GM12878 (cell line): ENCODE results near the gene ATP10A.

ENCODE experiments used
- CEBPB ChIP-seq, 2 experiments: fragments of 150-350 bp in 1 of 2; IDR thresholded peaks; 2 replicates each; pipeline ENCODE4 v1.6.1; 2012 to 2014; ENCODE audit warnings: low read depth in 2 of 2, low read length in 2 of 2, borderline replicate concordance in 1 of 2, inconsistent platforms in 1 of 2
- GABPA ChIP-seq: IDR thresholded peaks from 2 replicates; pipeline ENCODE4 v1.6.1; 2014; ENCODE audit warnings: antibody characterized with exemption, low read depth, mild to moderate bottlenecking, inconsistent platforms
- NFYB ChIP-seq: IDR thresholded peaks from 2 replicates; pipeline ENCODE4 v1.6.1; 2011; ENCODE audit warnings: low read depth, mild to moderate bottlenecking, low read length, improper control_type of control experiment, moderate library complexity; ENCODE audit not compliant: insufficient read depth
- PAX8 ChIP-seq: fragments of 450-650 bp; IDR thresholded peaks from 2 replicates; pipeline ENCODE4 v1.6.1; 2017; ENCODE audit warnings: mild to moderate bottlenecking, moderate library complexity
- POLR2AphosphoS5 ChIP-seq: IDR thresholded peaks from 2 replicates; pipeline ENCODE4 v1.6.1; 2011; ENCODE audit warnings: mild to moderate bottlenecking, low read length, inconsistent platforms
- SIN3A ChIP-seq: IDR thresholded peaks from 2 replicates; pipeline ENCODE4 v1.6.1; 2012; ENCODE audit warnings: low read depth, low read length, improper control_type of control experiment
- TF ChIP-seq, protein P1 (sequence below), 3 experiments: IDR thresholded peaks in 2 of 3; conservative IDR thresholded peaks in 1 of 3; 2 replicates each; pipeline ENCODE4 v1.5.1; 2011; ENCODE audit warnings: low read depth in 3 of 3, low read length in 3 of 3, mild to moderate bottlenecking in 3 of 3, control low read depth in 2 of 3, moderate library complexity in 2 of 3, inconsistent platforms in 1 of 3, mixed read lengths in 1 of 3; ENCODE audit not compliant: control insufficient read depth in 2 of 3, insufficient read depth in 1 of 3; ENCODE audit errors: extremely low read depth in 1 of 3
- TF ChIP-seq, protein P2 (sequence below): IDR thresholded peaks from 2 replicates; pipeline ENCODE4 v1.6.1; 2012; ENCODE audit warnings: mild to moderate bottlenecking, low read depth, low read length
- TF ChIP-seq, protein P3 (sequence below): IDR thresholded peaks from 2 replicates; pipeline ENCODE4 v1.6.1; 2011; ENCODE audit warnings: low read depth, mild to moderate bottlenecking, low read length, moderate library complexity, borderline replicate concordance; ENCODE audit errors: extremely low read depth
- TF ChIP-seq, protein P4 (sequence below): fragments of 450-650 bp; IDR thresholded peaks from 2 replicates; pipeline ENCODE4 v1.6.1; 2016; ENCODE audit warnings: mild to moderate bottlenecking
- TF ChIP-seq, protein P5 (sequence below): IDR thresholded peaks from 2 replicates; pipeline ENCODE4 v1.6.1; 2011; ENCODE audit warnings: mild to moderate bottlenecking, low read depth, low read length, moderate library complexity; ENCODE audit not compliant: insufficient replicate concordance

DNA sequence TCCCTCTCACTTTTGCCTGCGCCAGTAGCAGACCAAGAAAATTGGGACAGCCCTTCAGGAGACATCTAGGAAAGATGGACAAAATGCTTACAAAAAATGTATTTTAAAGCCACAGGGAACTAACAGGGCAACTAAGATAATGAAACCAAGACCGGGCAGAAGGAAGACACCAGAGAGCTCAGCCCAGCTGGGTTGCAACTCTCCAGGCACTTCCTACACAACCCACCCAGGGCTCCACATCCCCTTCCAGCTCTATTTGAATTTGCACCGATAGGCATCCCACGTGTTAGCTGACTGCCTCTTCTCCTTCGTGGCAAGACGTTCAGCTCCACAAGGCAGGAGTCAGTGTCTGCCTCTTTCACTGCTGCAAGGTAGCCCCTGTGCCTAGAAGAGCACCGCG lies 6.6 kb upstream of the ATP10A start:
- TF ChIP-seq, protein P1, sequence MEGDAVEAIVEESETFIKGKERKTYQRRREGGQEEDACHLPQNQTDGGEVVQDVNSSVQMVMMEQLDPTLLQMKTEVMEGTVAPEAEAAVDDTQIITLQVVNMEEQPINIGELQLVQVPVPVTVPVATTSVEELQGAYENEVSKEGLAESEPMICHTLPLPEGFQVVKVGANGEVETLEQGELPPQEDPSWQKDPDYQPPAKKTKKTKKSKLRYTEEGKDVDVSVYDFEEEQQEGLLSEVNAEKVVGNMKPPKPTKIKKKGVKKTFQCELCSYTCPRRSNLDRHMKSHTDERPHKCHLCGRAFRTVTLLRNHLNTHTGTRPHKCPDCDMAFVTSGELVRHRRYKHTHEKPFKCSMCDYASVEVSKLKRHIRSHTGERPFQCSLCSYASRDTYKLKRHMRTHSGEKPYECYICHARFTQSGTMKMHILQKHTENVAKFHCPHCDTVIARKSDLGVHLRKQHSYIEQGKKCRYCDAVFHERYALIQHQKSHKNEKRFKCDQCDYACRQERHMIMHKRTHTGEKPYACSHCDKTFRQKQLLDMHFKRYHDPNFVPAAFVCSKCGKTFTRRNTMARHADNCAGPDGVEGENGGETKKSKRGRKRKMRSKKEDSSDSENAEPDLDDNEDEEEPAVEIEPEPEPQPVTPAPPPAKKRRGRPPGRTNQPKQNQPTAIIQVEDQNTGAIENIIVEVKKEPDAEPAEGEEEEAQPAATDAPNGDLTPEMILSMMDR (IDR thresholded peaks at IDR 0.05 in 2 of 3, conservative IDR thresholded peaks at IDR 0.05 in 1 of 3; ENCODE audit: control insufficient read depth in 2 of 3, extremely low read depth in 1 of 3, insufficient read depth in 1 of 3, low read depth in 3 of 3, low read length in 3 of 3): no peak
- TF ChIP-seq NFYB: no peak
- TF ChIP-seq, protein P2, sequence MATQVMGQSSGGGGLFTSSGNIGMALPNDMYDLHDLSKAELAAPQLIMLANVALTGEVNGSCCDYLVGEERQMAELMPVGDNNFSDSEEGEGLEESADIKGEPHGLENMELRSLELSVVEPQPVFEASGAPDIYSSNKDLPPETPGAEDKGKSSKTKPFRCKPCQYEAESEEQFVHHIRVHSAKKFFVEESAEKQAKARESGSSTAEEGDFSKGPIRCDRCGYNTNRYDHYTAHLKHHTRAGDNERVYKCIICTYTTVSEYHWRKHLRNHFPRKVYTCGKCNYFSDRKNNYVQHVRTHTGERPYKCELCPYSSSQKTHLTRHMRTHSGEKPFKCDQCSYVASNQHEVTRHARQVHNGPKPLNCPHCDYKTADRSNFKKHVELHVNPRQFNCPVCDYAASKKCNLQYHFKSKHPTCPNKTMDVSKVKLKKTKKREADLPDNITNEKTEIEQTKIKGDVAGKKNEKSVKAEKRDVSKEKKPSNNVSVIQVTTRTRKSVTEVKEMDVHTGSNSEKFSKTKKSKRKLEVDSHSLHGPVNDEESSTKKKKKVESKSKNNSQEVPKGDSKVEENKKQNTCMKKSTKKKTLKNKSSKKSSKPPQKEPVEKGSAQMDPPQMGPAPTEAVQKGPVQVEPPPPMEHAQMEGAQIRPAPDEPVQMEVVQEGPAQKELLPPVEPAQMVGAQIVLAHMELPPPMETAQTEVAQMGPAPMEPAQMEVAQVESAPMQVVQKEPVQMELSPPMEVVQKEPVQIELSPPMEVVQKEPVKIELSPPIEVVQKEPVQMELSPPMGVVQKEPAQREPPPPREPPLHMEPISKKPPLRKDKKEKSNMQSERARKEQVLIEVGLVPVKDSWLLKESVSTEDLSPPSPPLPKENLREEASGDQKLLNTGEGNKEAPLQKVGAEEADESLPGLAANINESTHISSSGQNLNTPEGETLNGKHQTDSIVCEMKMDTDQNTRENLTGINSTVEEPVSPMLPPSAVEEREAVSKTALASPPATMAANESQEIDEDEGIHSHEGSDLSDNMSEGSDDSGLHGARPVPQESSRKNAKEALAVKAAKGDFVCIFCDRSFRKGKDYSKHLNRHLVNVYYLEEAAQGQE: no peak
- TF ChIP-seq PAX8: no peak
- TF ChIP-seq, protein P3, sequence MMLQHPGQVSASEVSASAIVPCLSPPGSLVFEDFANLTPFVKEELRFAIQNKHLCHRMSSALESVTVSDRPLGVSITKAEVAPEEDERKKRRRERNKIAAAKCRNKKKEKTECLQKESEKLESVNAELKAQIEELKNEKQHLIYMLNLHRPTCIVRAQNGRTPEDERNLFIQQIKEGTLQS: no peak
- TF ChIP-seq, protein P4, sequence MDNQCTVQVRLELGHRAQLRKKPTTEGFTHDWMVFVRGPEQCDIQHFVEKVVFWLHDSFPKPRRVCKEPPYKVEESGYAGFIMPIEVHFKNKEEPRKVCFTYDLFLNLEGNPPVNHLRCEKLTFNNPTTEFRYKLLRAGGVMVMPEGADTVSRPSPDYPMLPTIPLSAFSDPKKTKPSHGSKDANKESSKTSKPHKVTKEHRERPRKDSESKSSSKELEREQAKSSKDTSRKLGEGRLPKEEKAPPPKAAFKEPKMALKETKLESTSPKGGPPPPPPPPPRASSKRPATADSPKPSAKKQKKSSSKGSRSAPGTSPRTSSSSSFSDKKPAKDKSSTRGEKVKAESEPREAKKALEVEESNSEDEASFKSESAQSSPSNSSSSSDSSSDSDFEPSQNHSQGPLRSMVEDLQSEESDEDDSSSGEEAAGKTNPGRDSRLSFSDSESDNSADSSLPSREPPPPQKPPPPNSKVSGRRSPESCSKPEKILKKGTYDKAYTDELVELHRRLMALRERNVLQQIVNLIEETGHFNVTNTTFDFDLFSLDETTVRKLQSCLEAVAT: no peak
- no peak for TF ChIP-seq POLR2AphosphoS5
- no peak for TF ChIP-seq GABPA
- TF ChIP-seq, protein P5, sequence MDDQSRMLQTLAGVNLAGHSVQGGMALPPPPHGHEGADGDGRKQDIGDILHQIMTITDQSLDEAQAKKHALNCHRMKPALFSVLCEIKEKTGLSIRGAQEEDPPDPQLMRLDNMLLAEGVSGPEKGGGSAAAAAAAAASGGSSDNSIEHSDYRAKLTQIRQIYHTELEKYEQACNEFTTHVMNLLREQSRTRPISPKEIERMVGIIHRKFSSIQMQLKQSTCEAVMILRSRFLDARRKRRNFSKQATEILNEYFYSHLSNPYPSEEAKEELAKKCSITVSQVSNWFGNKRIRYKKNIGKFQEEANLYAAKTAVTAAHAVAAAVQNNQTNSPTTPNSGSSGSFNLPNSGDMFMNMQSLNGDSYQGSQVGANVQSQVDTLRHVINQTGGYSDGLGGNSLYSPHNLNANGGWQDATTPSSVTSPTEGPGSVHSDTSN: no peak
- no peak for TF ChIP-seq CEBPB (IDR thresholded peaks at IDR 0.05; ENCODE audit: borderline replicate concordance in 1 of 2, low read depth in 2 of 2, low read length in 2 of 2)
- no peak for TF ChIP-seq SIN3A
